IPS-20b (cell line): Measurements from ENCODE around the gene CENPN.

Experiments
- H3K27ac ChIP-seq: one replicate; pipeline ENCODE4 v1.5.1; 2013; ENCODE audit warnings: low read length
- H3K27me3 ChIP-seq: 2 replicates; pipeline ENCODE4 v1.6.1; 2013; ENCODE audit warnings: mild to moderate bottlenecking, low read length, inconsistent platforms; ENCODE audit not compliant: insufficient read depth
- H3K36me3 ChIP-seq: 2 replicates; pipeline ENCODE4 v1.6.1; 2013; ENCODE audit warnings: low read depth, mild to moderate bottlenecking, inconsistent platforms, low read length, moderate library complexity; ENCODE audit not compliant: insufficient read depth
- H3K4me1 ChIP-seq: 2 replicates; pipeline ENCODE4 v1.6.1; 2013; ENCODE audit warnings: mild to moderate bottlenecking, control low read depth, inconsistent platforms, low read length, moderate library complexity; ENCODE audit not compliant: insufficient read depth
- H3K4me3 ChIP-seq: 2 replicates; pipeline ENCODE4 v1.5.1; 2013; ENCODE audit warnings: mild to moderate bottlenecking, low read length, inconsistent platforms
- H3K9ac ChIP-seq: 2 replicates; pipeline ENCODE4 v1.6.1; 2013; ENCODE audit warnings: low read depth, mild to moderate bottlenecking, inconsistent platforms, low read length, moderate library complexity
- H3K9me3 ChIP-seq: 2 replicates; pipeline ENCODE4 v1.6.1; 2013; ENCODE audit warnings: mild to moderate bottlenecking, low read depth, low read length, inconsistent platforms; ENCODE audit not compliant: insufficient read depth

CENPN gene

DNA sequence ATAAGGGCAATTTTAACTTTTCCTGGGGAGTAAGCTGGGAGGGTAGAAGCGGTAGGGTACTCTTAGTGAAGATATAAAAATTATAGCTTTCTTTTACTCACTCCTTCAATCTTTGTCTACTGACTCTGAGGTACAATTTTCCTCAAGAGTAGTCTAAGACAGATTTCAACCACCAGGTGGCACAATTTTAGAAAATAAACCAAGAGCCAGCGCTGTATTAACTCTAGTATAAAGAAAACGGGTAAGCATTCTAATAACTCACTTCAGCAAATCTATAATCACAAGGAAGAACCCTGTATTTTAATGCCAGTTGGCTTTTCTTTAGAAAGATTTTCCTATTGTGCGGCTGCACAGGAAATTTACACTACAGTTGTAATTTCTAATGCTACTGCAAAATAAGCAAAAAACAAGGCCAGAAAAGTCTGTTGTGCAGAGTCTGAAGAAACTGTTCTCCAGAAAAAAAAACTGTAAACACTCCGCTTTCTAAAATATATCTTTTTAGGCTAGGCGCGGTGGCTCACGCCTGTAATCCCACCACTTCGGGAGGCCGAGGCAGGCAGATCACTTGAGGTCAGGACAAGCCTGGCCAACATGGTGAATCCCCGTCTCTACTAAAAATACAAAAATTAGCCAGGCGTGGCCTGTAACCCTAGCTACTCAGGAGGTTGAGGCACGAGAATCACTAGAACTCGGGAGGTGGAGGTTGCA lies 2.2 kb upstream of the CENPN start:
- Histone ChIP-seq H3K27me3 (no peaks in the 10 kb centered on the region), H3K36me3 (peaks cover 5% of the 10 kb centered on the region; the same call in 1 of the 2 replicates), H3K4me1 (peaks cover 7% of the 10 kb centered on the region; the same call in 1 of the 2 replicates), H3K9ac (0 out of 2 replicates have a peak overlapping the region, but pooled peaks have one; percentile 10), H3K9me3 (no peaks in the 10 kb centered on the region), H3K4me3 (peak overlapping the region; percentile 48), H3K27ac (no peak overlapping the region)

DNA sequence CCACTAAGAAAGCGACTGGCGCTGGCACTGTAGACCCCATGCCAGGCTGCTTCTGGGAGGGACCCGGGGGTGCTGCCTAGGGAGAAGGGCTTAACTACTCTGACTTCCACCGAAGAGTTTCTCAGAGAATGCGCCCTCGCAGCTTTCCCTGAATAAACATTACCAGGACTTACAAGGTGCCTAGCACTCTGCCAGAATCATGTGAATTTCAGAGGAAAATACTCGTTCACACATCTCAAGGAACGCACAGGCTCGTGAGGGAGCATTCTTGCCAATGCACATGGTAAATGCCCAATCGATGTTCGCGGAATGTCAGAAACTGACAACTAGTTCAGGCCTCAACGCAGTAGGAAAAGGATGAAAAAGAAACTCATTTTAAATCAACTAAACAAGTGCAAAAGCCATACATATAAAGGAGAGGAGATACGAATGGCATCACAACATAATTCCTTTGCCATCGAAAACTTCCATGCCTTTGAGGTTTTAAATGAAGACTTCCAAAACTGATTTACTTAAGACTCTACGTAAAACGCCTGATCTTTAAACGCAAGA lies 1.3 kb upstream of the CENPN start:
- Histone ChIP-seq H3K36me3 (peaks cover 13% of the 10 kb centered on the region; the same call in 1 of the 2 replicates), H3K9ac (peak overlapping the region; percentile 99; the same call in 1 of the 2 replicates), H3K4me3 (peak overlapping the region; percentile 95), H3K4me1 (peaks cover 7% of the 10 kb centered on the region; the same call in 1 of the 2 replicates), H3K27ac (no peak overlapping the region), H3K9me3 (no peaks in the 10 kb centered on the region), H3K27me3 (no peaks in the 10 kb centered on the region)

DNA sequence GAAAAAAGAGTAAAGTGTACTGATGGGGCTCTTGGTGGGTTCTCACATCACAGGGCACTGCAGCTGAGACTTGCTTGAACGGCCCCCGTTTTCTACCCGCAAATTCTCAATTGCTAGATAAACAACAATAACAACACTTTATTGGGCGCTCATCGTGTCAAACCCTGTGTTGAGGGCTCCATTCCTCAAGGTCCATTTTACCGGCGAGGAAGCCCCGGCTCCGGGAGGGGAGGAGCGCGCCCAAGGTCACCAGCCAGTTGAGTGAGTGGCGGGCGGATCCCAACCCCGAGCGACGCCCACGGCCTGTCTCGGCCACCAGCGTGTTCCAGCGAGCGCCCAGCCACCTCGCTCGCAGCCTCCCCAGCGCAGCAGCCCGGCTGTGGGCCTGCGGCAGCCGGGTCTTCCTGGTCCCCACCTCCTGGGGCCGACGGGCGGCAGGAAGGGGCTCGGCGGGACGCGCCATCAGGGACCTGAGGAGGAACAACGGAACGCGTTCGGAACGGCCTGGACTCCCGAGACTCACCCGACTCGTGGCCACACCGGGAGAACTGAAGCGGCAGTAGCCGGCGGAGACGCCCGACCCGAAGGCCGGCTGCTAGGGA lies 702 bp upstream of the CENPN start:
- Histone ChIP-seq H3K4me1 (peaks cover 7% of the 10 kb centered on the region; the same call in 1 of the 2 replicates), H3K27me3 (no peaks in the 10 kb centered on the region), H3K9me3 (no peaks in the 10 kb centered on the region), H3K4me3 (peak overlapping the region; percentile 95), H3K27ac (peak overlapping the region; percentile 98), H3K9ac (peak overlapping the region; percentile 99), H3K36me3 (peaks cover 19% of the 10 kb centered on the region)

DNA sequence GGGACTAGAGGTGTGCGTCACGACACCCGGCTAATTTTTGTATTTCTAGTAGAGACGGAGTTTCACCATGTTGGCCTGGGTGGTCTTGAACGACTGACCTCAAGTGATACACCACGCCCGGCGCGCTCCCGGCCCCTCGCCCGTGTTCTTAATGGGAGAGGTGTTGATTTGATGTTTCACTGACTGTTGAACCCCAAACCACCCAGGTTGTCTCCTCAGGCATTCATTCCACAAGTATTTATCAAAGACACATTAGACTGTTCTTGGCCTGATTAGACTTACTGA lies 1.4 kb downstream of the CENPN start:
- Histone ChIP-seq H3K27me3 (no peaks in the 10 kb centered on the region), H3K4me3 (peak overlapping the region; percentile 95), H3K9me3 (no peaks in the 10 kb centered on the region), H3K36me3 (peaks cover 40% of the 10 kb centered on the region), H3K27ac (no peak overlapping the region), H3K4me1 (peaks cover 7% of the 10 kb centered on the region; the same call in 1 of the 2 replicates), H3K9ac (peak overlapping the region; percentile 99; the same call in 1 of the 2 replicates)

DNA sequence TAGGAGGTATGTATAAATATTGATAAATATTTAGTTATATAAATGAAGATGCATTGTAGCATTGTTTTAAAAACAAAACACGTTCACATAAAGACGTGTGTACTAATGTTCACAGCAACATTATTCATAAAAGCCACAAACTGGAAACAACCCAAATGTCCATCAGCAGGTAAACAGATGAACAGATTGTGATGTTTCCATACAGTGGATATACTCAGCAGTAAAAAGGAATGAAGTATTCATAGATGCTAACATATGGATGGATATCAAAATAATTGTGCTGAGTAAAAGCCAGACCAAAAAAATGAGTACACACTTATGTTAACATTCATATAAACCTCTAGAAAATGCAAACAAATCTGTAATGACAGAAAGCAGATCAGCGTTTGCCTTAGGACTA lies 6.0 kb downstream of the CENPN start:
- H3K27me3 ChIP-seq, result no peaks in the 10 kb centered on the region
- H3K4me3 ChIP-seq, result no peak overlapping the region
- H3K9ac ChIP-seq, result no peak overlapping the region
- no peak overlapping the region for H3K27ac ChIP-seq
- H3K9me3 ChIP-seq, result no peaks in the 10 kb centered on the region
- peaks cover 85% of the 10 kb centered on the region for H3K36me3 ChIP-seq
- no peaks in the 10 kb centered on the region for H3K4me1 ChIP-seq

DNA sequence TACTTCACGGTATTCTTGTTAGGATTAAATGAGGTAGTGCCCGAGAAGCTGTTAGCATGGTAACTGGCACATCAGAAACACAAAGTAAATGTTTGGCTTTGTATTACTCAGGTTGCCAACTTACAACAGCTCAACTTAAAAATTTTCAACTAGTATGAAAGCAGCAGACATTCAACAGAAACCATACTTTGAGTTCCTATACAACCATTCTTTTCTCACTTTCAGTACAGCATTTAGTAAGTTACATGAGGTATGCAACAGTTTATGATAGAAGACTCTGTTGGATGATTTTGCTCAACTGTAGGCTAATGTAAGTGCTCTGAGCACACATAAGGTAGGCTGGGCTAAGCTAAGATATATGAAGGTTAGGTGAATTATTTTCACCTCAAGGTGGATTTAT lies 7.7 kb downstream of the CENPN start:
- H3K9me3 ChIP-seq, result no peaks in the 10 kb centered on the region
- H3K4me3 ChIP-seq, result no peak overlapping the region
- no peak overlapping the region for H3K9ac ChIP-seq
- H3K27me3 ChIP-seq, result no peaks in the 10 kb centered on the region
- no peaks in the 10 kb centered on the region for H3K4me1 ChIP-seq
- H3K27ac ChIP-seq, result no peak overlapping the region
- H3K36me3 ChIP-seq, result peaks cover 98% of the 10 kb centered on the region

DNA sequence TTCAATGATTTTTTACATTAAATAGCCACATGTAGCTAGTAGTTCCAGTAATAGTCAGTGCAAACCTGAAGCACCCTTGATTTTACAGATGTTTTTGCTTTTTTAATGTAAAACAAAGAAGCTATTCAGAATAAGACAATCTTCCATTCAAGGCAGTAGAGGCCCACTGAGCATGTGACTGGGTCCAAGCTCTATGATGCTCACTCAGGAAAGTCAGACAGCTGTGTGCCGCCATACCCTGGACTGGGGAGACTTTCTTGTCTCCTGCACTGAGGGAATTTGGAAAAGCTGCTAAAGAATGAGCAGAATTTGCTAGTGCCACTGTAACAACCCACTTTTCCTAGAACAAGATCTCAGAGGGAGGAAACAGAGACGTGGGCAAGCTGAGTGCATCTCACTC lies 11.5 kb downstream of the CENPN start:
- Histone ChIP-seq H3K4me1 (no peaks in the 10 kb centered on the region), H3K27me3 (no peaks in the 10 kb centered on the region), H3K4me3 (no peak overlapping the region), H3K36me3 (peaks cover 100% of the 10 kb centered on the region), H3K9ac (no peak overlapping the region), H3K9me3 (no peaks in the 10 kb centered on the region), H3K27ac (no peak overlapping the region)

DNA sequence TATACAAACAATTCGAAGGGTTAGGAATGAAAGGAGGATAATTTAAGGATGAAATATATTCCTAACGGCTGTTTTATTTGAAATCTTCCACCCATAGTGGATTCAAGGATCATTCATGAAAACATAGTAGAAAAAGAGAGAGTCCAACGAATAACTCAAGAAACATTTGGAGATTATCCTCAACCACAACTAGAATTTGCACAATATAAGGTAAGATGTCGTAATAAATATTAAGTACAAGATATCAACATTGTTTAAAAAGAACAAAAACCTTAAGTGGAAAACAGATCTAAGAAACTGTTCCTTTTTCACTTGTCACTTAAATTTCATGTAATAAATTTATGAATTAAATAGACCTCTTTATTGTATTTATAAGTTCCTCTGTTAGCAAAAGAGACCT lies 19.4 kb downstream of the CENPN start:
- peaks cover 89% of the 10 kb centered on the region for H3K36me3 ChIP-seq
- H3K9ac ChIP-seq, result no peak overlapping the region
- no peaks in the 10 kb centered on the region for H3K9me3 ChIP-seq
- H3K27ac ChIP-seq, result no peak overlapping the region
- no peaks in the 10 kb centered on the region for H3K4me1 ChIP-seq
- H3K4me3 ChIP-seq, result no peak overlapping the region
- no peaks in the 10 kb centered on the region for H3K27me3 ChIP-seq

DNA sequence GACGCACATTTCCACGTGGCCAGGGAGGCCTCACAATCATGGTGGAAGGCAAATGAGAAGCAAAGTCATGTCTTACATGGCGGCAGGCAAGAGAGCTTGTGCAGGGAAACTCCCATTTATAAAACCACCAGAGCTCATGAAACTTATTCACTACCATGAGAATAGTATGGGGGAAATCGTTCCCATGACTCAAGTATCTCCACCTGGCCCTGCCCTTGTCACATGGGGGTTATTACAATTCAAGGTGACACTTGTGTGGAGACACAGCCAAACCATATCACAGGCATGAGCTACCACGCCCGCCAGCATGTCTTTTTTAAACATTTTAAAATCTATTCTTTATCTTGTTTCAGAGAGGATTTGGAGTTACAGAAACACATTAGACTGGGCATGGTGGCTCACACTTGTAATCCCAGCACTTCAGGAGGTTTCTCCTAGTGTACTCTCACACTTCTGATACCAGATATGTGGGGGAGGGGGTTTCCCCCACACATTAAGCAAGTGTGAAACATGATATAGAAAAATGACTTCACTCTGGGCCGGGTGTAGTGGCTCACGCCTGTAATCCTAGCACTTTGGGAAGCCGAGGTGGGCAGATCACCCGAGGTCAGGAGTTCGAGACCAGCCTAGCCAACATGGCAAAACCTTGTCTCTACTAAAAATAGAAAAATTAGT lies 23.1 kb downstream of the CENPN start:
- Histone ChIP-seq H3K9me3 (peaks cover 6% of the 10 kb centered on the region; the same call in 1 of the 2 replicates), H3K36me3 (peaks cover 53% of the 10 kb centered on the region), H3K27ac (no peak overlapping the region), H3K4me1 (no peaks in the 10 kb centered on the region), H3K27me3 (no peaks in the 10 kb centered on the region), H3K9ac (no peak overlapping the region), H3K4me3 (no peak overlapping the region)

DNA sequence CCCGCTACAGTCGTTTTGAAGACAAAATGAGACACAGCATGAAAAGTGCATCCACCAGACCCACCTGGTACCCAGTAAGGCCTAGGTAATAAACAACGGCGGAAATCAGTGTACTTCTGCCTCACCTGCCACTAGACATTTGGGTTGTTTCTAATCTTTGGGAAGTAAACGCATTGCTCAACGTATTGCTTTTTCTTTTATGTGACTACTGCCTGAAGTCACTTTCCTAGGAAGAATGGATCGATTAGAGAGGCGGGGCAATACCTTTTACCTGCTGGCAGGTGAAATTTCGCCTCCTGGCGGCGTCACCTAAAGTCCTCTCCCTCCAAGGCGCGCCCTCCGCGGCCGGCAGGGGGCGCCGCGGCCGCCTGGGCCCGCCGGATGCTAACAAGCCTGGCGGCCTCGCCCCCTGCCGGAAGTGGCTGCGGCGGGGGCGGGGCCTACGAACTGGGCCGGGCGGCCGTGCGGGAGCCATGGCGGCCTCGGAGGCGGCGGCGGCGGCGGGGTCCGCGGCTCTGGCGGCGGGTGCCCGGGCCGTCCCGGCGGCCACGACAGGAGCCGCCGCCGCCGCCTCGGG lies 28.5 kb downstream of the CENPN start, which contains the start of gene ATMIN:
TSS of gene ATMIN (plus strand) at position 445 of the 577 bp plus-strand sequence. CDS start at position 474, 29 bp downstream.
- peaks cover 30% of the 10 kb centered on the region; the same call in 1 of the 2 replicates for H3K36me3 ChIP-seq
- H3K27me3 ChIP-seq, result no peaks in the 10 kb centered on the region
- H3K9ac ChIP-seq, result peak within 1 kb of the TSS; percentile 95
- H3K4me3 ChIP-seq, result peak within 1 kb of the TSS; percentile 96
- peaks cover 6% of the 10 kb centered on the region; the same call in 1 of the 2 replicates for H3K9me3 ChIP-seq
- H3K27ac ChIP-seq, result no peak within 1 kb of the TSS
- no peaks in the 10 kb centered on the region for H3K4me1 ChIP-seq

DNA sequence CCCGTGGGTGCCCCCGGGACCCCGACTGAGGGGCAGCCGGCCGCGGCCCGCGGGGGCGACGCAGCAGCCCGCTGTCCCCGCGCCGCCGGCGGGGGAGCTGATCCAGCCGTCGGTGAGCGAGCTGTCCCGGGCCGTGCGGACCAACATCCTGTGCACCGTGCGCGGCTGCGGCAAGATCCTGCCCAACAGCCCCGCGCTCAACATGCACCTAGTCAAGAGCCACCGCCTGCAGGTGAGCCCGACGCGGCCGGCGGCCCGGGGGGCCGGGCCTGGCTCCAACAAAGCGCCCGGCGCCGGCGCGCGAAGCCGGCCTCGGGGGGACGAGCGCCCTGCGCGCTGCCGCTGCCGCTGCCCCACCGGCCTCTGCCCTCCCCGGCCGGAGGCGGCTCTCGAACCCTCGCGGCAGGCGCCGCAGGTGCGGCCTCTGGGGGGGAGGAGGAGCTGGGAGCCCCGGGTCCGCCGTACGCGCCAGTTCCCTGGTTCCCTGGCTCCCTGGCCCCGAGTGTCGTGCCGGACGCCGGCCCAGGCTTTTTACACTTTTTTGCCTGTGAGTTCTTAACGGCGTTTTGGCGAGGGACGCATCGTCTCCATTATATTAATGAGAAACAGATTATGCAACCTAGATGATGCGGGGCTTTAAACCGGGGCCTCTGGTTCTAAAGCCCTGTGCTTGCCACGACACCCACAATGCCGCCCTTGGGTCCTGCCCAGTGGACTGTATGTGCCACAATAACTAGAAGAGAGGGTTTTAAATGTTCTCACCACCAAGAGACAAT lies 29.1 kb downstream of the CENPN start:
- Histone ChIP-seq H3K27me3 (no peaks in the 10 kb centered on the region), H3K9ac (peak overlapping the region; percentile 95), H3K4me3 (peak overlapping the region; percentile 96), H3K27ac (no peak overlapping the region), H3K4me1 (no peaks in the 10 kb centered on the region), H3K36me3 (peaks cover 35% of the 10 kb centered on the region), H3K9me3 (peaks cover 6% of the 10 kb centered on the region; the same call in 1 of the 2 replicates)
